Esophagus squamous epithelium (tissue), 5 donors: ENCODE data around the gene TNIP3. TPM values are rescaled to one million over a fixed set of nuclear protein-coding genes. Genes with fewer than 3 reads are reported as not detected.

Experiments used
- DNase-seq: peaks from one replicate; lab custom pipeline; 2025; lab: John Stamatoyannopoulos, UW
- H3K27ac ChIP-seq, 4 donors: fragments of 200-600 bp; sonication (generic); one replicate each; pipeline ENCODE4 v1.5.1; 2016 to 2019; ENCODE audit warnings: mild to moderate bottlenecking in 1 of 4
- H3K27me3 ChIP-seq, 4 donors: fragments of 200-600 bp; sonication (generic); 1 replicate in 3 of 4; 2 replicates in 1 of 4; pipeline versions ENCODE4 v1.5.1 to v1.6.0; 2017 to 2021; ENCODE audit warnings: antibody characterized with exemption in 1 of 4
- H3K36me3 ChIP-seq, 3 donors: fragments of 200-600 bp; sonication (generic); one replicate each; pipeline ENCODE4 v1.5.1; 2016 to 2019
- H3K4me1 ChIP-seq, 3 donors: fragments of 200-600 bp; sonication (generic); one replicate each; pipeline ENCODE4 v1.5.1; 2017 to 2019
- H3K4me3 ChIP-seq, 4 donors: fragments of 200-600 bp; sonication (generic); 1 replicate in 3 of 4; 2 replicates in 1 of 4; pipeline ENCODE4 v1.5.1; 2016 to 2019; ENCODE audit warnings: mild to moderate bottlenecking in 2 of 4, moderate library complexity in 1 of 4
- H3K9me3 ChIP-seq, 3 donors: fragments of 200-600 bp; sonication (generic); one replicate each; pipeline ENCODE4 v1.5.1; 2016 to 2019
- POLR2A ChIP-seq, 4 donors: fragments of 450-650 bp; IDR thresholded peaks; one replicate each; pipeline ENCODE4 v1.6.1; 2017; ENCODE audit warnings: antibody characterized with exemption in 4 of 4, mild to moderate bottlenecking in 4 of 4, moderate library complexity in 3 of 4
- WGBS, 2 donors: methylation state at CpG; one replicate each; pipeline ENCODE4 v1.1.5; 2018; 5-methylcytosine and 5-hydroxymethylcytosine counted together
- intact Hi-C: fragments of 100-400 bp; cut with DNase I; formaldehyde crosslinking; loops from one replicate; pipeline ENCODE4 v1.15.0; 2022
- total RNA-seq, 4 donors: library from RNA; depleted of rRNA; stranded (reverse); fragments of >200 nt; gene quantifications; one replicate each; pipeline ENCODE4 v1.1.0, GENCODE V29; 2016
- TF ChIP-seq, protein P1 (sequence below), 6 experiments: fragments of 450-650 bp in 4 of 6; fragments of 200-600 bp in 2 of 6; sonication (generic) in 2 of 6; IDR thresholded peaks; one replicate each; pipeline ENCODE4 v1.5.1; 2016 to 2019; ENCODE audit warnings: antibody characterized with exemption in 6 of 6, mild to moderate bottlenecking in 4 of 6, moderate library complexity in 4 of 6
- donor health status: DM: yes; HTN: yes; CAD: no.

Gene TNIP3
- total RNA-seq, 4 donors from 2014 or later, result 0.15 to 6.5 (median 2.5) TPM

DNA sequence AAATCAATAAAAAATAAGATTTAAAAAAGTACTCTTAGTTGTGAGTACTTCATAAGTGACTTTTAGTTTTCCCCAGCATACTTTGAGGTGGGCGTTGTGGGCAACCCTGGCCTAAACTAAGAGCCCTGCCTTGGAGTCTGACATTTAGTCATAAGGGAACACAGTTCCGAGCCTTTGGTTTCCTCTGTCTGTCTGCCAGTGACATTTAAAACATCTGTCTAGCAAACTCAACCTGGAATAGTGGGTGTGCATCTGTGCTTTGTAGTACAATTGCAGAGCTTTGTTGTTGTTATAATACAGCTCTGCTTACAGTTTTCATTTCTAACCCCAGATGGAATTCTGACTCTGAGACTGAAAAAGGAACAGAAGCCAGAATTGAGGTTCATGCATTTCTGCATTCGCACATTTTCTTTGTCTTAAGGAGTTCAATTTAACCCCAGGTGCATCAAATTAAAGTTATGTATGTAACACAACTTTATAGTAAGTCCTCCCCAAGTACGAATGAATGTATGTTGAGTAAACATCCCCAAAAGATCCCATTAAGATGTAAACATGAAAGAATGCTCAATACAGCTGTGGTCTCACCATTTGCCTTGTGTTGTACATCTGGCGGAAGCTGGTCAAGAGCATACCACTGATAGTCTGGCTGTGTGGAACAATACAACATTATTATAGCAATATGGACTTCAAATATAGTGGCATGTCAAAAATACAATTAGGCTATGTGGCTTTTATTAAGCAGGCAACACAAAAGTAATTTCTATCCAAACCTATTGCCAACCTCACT lies 25.9 kb downstream of the TNIP3 start:
- TF ChIP-seq, protein P1, sequence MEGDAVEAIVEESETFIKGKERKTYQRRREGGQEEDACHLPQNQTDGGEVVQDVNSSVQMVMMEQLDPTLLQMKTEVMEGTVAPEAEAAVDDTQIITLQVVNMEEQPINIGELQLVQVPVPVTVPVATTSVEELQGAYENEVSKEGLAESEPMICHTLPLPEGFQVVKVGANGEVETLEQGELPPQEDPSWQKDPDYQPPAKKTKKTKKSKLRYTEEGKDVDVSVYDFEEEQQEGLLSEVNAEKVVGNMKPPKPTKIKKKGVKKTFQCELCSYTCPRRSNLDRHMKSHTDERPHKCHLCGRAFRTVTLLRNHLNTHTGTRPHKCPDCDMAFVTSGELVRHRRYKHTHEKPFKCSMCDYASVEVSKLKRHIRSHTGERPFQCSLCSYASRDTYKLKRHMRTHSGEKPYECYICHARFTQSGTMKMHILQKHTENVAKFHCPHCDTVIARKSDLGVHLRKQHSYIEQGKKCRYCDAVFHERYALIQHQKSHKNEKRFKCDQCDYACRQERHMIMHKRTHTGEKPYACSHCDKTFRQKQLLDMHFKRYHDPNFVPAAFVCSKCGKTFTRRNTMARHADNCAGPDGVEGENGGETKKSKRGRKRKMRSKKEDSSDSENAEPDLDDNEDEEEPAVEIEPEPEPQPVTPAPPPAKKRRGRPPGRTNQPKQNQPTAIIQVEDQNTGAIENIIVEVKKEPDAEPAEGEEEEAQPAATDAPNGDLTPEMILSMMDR (IDR thresholded peaks at IDR 0.05), result no peak
- no peak for TF ChIP-seq POLR2A (IDR thresholded peaks at IDR 0.05)
- WGBS, 2 donors, result 73 to 76% methylated on average over 5 of the region's 5 CpGs
- intact Hi-C loops, result no loop called here

DNA sequence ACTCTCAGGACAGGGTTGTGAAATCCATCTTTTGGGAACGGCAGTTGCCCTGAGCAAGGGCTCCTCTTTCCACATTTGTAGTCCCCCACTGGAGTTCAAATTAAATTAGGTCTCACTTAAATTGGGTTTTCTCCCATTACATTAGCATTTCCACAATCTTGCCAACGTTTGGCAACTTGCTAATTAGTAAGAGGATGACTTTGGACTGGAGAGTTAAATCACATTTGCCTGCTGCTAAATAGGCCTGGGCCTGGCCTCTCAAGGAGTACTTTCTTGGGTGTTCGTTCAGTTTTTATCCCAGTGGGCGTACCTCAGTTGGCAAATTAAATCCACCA lies 33.8 kb downstream of the TNIP3 start:
- no peaks in the 10 kb centered on the region for H3K4me1 ChIP-seq
- no peaks in the 10 kb centered on the region for H3K27me3 ChIP-seq
- no peaks in the 10 kb centered on the region for H3K36me3 ChIP-seq
- H3K4me3 ChIP-seq, result no peak overlapping the region
- intact Hi-C loops, result no loop called here
- H3K27ac ChIP-seq, result no peak overlapping the region
- no peak for DNase-seq
- TF ChIP-seq, protein P1 (IDR thresholded peaks at IDR 0.05), result no peak
- no peak for TF ChIP-seq POLR2A (IDR thresholded peaks at IDR 0.05)
- 71 to 81% methylated on average over 4 of the region's 4 CpGs for WGBS, 2 donors
- H3K9me3 ChIP-seq, result no peaks in the 10 kb centered on the region

More for the DNA sequence above, 25.9 kb downstream of the TNIP3 start:
- no peak overlapping the region for H3K4me3 ChIP-seq
- no peaks in the 10 kb centered on the region for H3K27me3 ChIP-seq
- H3K9me3 ChIP-seq, result no peaks in the 10 kb centered on the region
- no peak overlapping the region for H3K27ac ChIP-seq
- H3K36me3 ChIP-seq, result no peaks in the 10 kb centered on the region
- H3K4me1 ChIP-seq, result no peaks in the 10 kb centered on the region
- DNase-seq, result no peak

GRCh38 chr4:121129606-121130325 lies 34.4 kb downstream of the TNIP3 start:
- TF ChIP-seq, protein P1 (IDR thresholded peaks at IDR 0.05), result no peak
- TF ChIP-seq POLR2A (IDR thresholded peaks at IDR 0.05), result no peak
- Histone ChIP-seq H3K36me3 (no peaks in the 10 kb centered on the region), H3K4me3 (no peak overlapping the region), H3K27ac (no peak overlapping the region), H3K4me1 (no peaks in the 10 kb centered on the region), H3K9me3 (no peaks in the 10 kb centered on the region), H3K27me3 (no peaks in the 10 kb centered on the region)
- intact Hi-C loops, result no loop called here
- DNase-seq, result no peak
- WGBS, 2 donors, result 56 to 86% methylated on average over 4 of the region's 4 CpGs

DNA sequence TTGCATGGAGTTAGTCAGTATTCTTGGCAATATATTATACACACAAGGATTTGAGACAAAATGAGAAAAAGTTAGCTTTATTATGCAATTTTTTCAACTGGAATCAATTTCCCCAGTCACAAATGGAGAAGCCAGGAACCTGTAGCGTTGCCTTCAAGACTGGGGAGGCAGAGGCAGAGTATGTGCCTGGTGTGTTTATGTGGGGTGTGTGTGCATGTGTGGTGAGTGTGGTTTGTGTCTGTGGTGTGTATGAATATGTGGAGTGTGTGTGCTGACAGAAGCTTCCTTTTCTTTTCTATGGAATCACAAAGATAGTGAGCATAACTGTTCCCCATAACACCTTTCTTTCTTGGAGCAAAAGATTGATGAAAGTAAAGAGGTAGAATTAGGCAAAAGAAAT lies 37.0 kb downstream of the TNIP3 start:
- DNase-seq, result no peak
- 79 to 91% methylated on average over 1 of the region's 1 CpG for WGBS, 2 donors
- Histone ChIP-seq H3K27ac (no peak overlapping the region), H3K36me3 (no peaks in the 10 kb centered on the region), H3K27me3 (no peaks in the 10 kb centered on the region), H3K4me3 (no peak overlapping the region), H3K4me1 (no peaks in the 10 kb centered on the region), H3K9me3 (no peaks in the 10 kb centered on the region)
- intact Hi-C loops, result no loop called here
- TF ChIP-seq, protein P1 (IDR thresholded peaks at IDR 0.05), result no peak
- no peak for TF ChIP-seq POLR2A (IDR thresholded peaks at IDR 0.05)

DNA sequence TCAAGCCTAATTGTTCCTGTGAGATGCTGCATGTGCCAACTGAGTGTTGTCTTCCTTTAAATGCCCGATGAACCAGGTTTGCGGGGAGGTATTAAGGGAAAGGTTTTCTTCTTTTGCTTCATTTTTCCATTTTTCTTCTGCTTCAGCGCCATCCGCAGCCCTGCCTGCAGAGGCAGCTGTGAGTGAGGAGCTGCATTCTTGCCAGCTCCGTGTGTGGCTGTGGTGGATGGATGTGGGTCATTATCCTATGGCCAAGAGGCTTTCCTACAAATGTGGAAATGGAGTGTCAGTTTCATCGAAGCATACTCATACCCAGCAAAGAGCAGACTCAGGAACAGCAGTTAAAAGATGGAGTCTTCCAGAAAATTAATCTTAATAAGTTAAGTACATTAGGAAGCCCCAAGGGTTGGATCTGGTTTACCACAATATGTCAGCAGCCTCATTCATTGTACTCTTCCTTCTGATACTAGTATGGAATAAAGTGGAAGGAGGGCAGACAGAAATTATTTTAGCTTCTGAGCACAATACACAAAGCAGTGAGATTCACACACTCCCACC lies 37.6 kb downstream of the TNIP3 start:
- Histone ChIP-seq H3K9me3 (no peaks in the 10 kb centered on the region), H3K27me3 (no peaks in the 10 kb centered on the region), H3K36me3 (no peaks in the 10 kb centered on the region), H3K4me3 (no peak overlapping the region), H3K4me1 (no peaks in the 10 kb centered on the region), H3K27ac (no peak overlapping the region)
- intact Hi-C loops, result no loop called here
- TF ChIP-seq POLR2A (IDR thresholded peaks at IDR 0.05), result no peak
- TF ChIP-seq, protein P1 (IDR thresholded peaks at IDR 0.05), result no peak
- DNase-seq, result no peak
- 80 to 86% methylated on average over 5 to 6 of the region's 6 CpGs for WGBS, 2 donors
